HG03354 (cell line): Measurements from ENCODE around the gene PRKAG1.
A peak's percentile ranks its signal among the peaks of the same experiment; 100 is the strongest.

ENCODE experiments used
- ATAC-seq: cut with Tn5 transposase; IDR thresholded peaks from one replicate; pipeline ENCODE4 v1.9.1; 2021; ENCODE audit warnings: mild to moderate bottlenecking; ENCODE audit not compliant: unreplicated experiment, poor library complexity, severe bottlenecking

The PRKAG1 gene

GRCh38 chr12:48970702-48971334 lies 47.8 kb downstream of the PRKAG1 start:
- ATAC-seq: no peak

GRCh38 chr12:48969833-48970701 lies 48.5 kb downstream of the PRKAG1 start:
- no peak for ATAC-seq

GRCh38 chr12:48969160-48969771 lies 49.3 kb downstream of the PRKAG1 start:
- no peak for ATAC-seq

- ATAC-seq: no peak
Measured at GRCh38 chr12:48968467-48968866, 50.1 kb downstream of the PRKAG1 start.

GRCh38 chr12:48967991-48968390 lies 50.6 kb downstream of the PRKAG1 start:
- ATAC-seq: no peak

- ATAC-seq: no peak
Measured at GRCh38 chr12:48966177-48966895, 52.2 kb downstream of the PRKAG1 start.

GRCh38 chr12:48965298-48965838 lies 53.2 kb downstream of the PRKAG1 start:
- ATAC-seq: no peak

- no peak for ATAC-seq
Measured at GRCh38 chr12:48961801-48962200, 56.8 kb downstream of the PRKAG1 start.

- ATAC-seq: no peak
Measured at GRCh38 chr12:48961331-48961730, 57.2 kb downstream of the PRKAG1 start.

GRCh38 chr12:48960834-48961233 lies 57.7 kb downstream of the PRKAG1 start:
- ATAC-seq: no peak

- ATAC-seq: no peak
Measured at GRCh38 chr12:48958049-48958388, 60.6 kb downstream of the PRKAG1 start.

- ATAC-seq: peak; percentile 89
Measured at GRCh38 chr12:48957141-48958048, 61.2 kb downstream of the PRKAG1 start, which contains the start of gene ARF3. Gene ARF3, minus strand, starts transcription at chr12:48957487. Its CDS starts 16,392 bp downstream, at chr12:48941095.

GRCh38 chr12:48956279-48957140 lies 62.1 kb downstream of the PRKAG1 start:
- ATAC-seq: peak; percentile 38

- no peak for ATAC-seq
Measured at GRCh38 chr12:48954841-48955501, 63.6 kb downstream of the PRKAG1 start.

- ATAC-seq: no peak
Measured at GRCh38 chr12:48954061-48954460, 64.5 kb downstream of the PRKAG1 start.

GRCh38 chr12:48952691-48953090 lies 65.9 kb downstream of the PRKAG1 start:
- no peak for ATAC-seq
